GM21717 (cell line): ENCODE results near the gene ITGB7.

Experiments
- ATAC-seq: cut with Tn5 transposase; IDR thresholded peaks from one replicate; pipeline ENCODE4 v1.9.1; 2021; ENCODE audit warnings: mild to moderate bottlenecking, moderate library complexity; ENCODE audit not compliant: unreplicated experiment

ITGB7 gene

DNA sequence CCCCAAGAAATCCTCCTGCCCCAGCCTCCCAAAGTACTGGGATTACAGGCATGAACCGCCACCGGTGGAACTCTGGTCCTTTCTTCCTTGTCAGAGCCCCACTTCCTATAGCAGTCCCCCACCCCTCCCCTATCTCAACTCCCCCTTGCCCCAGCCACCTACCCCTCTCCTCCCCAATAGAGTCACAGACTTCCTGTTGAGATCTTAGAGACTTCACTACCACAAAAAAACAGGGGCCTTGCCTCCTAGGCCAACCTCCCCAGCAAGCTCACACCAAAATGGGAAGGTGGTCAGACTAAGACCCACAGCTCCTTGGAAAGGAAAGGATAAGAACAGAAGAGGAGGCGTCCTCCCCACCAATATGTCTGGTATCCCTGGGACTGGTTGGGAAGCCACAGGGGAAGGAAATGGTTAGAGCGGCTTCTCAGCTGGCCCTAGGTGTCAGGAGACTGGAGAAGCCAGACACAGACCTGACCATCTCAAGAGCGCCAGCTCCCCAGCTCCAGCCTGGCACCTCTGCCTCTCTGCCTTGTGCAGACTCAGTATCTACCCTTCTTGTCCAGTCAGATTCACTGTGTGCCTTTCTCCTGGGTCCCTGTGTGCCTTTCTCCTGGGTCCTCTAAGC lies 8.5 kb downstream of the ITGB7 start:
- ATAC-seq, result no peak

- no peak for ATAC-seq
These were observed 9.9 kb downstream of the ITGB7 start for GRCh38 chr12:53197011-53197640.

DNA sequence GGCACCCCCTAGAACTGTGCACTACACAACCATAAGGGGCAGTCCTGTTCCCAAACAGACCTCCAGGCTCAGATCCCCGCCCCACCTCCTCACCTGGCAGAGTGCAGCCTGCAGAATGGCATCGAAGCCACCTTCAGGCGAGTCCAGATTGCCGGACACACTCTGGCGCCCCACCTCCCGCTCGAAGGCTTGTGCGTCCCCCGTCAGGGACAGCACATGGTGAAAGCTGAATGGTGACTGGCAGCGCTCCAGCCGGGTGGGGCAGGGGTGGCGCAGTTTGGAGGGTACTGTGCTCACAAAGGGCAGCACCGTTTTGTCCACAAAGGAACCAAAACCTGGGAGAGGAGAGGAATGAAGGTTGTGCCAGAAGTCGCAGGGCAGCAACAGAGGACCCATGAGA lies 10.6 kb downstream of the ITGB7 start:
- ATAC-seq, result no peak

- no peak for ATAC-seq
These were observed 11.3 kb downstream of the ITGB7 start for GRCh38 chr12:53195516-53196420.

DNA sequence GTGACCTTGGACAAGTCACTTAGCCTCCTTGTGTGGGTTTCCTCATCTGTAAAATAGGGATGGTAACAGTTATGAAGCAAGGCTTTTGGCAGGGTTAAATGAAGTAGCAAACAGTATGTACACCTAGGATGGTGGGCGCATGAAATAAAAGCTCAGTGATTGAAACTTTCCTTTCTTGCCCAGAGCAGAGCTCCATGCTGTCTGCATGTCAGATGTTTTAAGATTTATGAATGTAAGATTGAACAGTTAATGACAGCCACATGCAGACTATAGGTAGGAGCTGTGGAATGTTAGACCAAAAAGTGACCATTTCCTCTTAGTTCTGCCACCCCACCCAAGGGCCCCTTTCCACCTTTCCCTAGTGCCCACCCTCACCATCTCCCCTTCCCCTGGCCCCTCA lies 12.1 kb downstream of the ITGB7 start:
- ATAC-seq, result no peak

DNA sequence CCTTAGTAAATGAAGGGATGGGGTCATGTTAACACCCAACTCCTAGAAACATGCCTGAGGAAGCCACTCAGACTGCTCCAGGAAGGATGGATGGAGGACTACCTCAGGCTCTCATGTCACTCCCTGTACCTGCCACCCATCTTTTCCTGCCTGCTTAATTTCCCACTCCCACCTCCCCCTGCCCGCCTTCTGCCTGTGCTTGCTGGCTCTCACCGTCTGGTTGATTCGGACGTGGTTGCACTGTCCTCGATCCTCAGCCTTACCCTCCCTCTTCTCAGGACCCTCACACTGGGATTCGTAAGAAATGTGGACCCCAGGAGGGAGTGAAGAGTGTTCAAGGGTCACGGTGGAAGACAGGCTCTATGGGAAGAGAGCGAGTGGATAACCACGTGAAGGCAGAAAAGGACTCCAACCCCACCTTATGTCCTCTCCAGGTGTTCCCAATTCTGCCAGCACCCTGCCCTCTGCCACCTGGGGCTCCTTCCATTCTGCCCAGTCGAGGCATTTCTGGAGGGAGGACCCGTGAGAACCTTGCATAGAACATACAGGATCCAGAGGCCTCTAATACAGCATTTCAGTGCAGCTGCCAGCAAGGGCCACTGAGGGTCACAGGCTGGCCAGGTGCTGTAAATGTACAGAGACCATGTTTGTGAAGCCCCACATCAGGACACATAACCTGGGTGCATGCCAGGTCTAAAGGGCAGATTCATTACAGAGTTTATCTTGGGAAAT lies 12.9 kb downstream of the ITGB7 start:
- ATAC-seq, result no peak

DNA sequence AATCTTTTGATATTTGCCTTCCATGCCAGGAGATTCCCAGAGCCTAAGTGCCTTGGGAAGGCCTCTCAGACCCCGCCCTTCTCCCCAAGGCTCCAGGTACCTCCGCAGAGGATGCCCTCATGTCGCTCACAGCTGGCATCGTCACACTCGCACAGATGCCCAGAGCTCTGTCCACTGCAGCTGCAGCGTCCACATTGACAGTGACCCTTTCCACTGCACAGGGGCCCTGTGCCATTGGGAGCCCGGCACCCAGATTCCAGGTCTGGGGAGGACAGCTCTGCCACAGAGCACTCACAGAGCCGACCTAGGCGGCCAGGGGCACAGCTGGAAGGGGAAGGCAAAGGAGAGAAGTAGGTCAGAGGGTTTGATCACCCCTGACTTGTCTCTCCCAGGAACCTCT lies 14.0 kb downstream of the ITGB7 start:
- ATAC-seq, result no peak

GRCh38 chr12:53192531-53193021 lies 14.5 kb downstream of the ITGB7 start:
- no peak for ATAC-seq

DNA sequence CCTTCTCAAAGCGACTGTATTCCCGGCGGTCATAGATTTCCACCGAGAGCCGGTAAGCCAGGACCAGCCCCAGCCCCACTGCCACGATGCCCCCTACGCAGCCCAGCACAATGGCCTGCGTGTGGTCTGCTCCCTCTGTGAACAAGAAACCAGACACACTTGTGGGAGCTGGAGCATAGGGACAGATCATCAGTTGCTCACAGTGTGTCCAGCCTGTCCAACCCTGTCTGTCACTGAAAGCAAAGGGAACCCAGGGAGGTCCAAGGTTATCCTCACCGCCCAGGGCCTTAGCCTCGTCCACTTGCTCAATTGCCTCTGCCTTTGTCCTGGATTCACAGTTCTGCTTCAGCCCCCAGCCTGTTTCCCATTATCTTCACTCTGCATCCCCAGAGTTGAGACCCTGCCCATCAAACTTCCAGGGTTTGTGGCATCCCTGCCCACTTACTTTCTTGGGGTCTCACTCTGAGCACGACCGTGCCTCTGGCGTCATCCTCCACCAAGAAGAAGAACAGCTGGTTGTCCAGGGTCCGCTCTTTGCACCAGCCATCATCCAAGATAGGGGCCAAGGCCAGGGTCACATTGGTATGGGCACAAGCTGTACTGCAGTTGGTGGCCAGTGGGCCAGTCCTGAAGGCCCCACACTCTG lies 15.0 kb downstream of the ITGB7 start:
- no peak for ATAC-seq

DNA sequence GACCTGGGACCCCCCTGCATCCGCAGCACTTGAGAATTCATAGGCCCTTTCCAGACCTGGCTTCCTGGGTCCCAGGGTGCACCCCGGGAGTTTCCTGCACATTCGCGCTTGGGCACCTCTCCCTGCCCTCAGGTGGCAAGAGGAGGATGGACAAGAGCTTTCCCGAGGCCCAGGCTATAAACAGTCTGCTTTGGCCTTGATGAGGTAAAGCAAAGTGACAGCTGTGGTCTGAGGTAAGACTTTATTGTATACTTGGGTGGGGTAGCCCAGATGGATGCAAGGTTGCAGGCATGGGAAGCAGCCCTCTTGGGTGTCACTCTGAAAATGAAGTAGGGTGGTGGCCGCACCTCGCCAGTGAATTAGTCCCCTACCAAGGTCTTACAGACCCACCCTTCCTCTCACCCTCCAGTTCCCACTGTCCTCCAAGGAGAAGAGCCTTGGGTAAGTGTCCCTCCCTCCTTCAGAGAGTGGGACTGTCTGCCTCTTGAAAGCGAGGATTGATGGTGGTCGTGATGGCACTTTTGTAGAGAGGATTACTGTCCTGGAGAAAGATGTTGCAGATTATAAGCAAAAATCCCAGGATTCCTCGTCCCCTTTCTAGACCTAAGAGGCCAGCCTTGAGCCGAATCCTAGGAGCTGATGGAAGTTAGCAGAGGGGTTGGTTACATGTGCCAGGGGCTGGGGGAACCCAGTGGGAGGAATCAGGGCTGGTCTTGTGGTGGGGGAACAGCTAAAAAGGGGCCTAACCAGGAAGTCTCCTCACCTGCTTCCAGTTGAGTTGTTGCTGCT lies 15.8 kb downstream of the ITGB7 start:
- ATAC-seq, result no peak

- ATAC-seq, result no peak
These were observed 16.8 kb downstream of the ITGB7 start for GRCh38 chr12:53190108-53190729.

- no peak for ATAC-seq
These were observed 19.7 kb downstream of the ITGB7 start for GRCh38 chr12:53187145-53187899.

DNA sequence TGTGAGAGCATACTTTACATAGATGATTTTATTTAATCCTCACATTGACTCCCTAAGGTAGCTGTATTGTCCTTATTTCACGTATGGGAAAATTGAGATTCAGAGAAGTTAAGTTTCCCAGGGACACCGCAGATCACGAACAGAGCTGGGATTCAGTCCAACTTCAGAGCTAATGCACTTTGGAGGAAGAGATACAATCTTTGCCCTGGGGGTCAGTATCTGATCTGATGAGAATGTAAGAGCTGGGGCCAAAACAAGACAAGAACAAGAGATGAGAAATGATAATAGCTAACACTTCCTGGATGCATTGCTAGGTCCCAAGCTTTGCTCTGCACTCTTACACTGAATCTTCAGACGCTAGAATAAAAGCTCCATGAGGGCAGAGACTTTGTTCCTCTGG lies 20.3 kb downstream of the ITGB7 start:
- no peak for ATAC-seq

- ATAC-seq, result no peak
These were observed 21.4 kb downstream of the ITGB7 start for GRCh38 chr12:53185582-53186153.

DNA sequence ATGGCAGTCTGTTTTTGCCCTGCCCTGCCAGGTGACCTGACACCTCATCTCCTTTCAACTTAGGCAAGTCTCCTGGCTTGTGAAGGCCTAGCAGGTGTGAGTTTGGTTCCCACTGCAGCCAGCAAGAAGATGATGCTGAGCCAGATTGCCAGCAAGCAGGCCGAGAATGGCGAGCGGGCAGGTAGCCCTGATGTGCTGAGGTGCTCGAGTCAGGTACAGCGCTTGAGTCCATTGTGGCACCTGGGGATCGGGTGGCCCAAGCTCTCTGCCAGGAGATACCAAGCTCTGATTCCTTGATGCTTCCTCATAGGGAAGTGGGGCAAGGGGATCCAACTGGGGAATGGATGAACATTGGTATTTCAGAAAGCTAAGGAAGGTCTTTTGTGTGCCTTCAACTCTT lies 22.2 kb downstream of the ITGB7 start:
- ATAC-seq, result no peak

- ATAC-seq, result no peak
These were observed 24.1 kb downstream of the ITGB7 start for GRCh38 chr12:53182903-53183302.

GRCh38 chr12:53181935-53182334 lies 25.1 kb downstream of the ITGB7 start:
- ATAC-seq, result no peak

- ATAC-seq, result peak; percentile 45
These were observed 26.0 kb downstream of the ITGB7 start for GRCh38 chr12:53180931-53181645.
